Islet of Langerhans (tissue), 1 donor: Measurements from ENCODE around the gene CCDC88A.
"Not testable (repeated sequence)": the region's sequence is repeated elsewhere in the genome, so short reads cannot be mapped to it uniquely, and the experiment has no call there.

Experiments
- FAIRE-seq: peaks from one replicate; lab custom pipeline; 2011; peaks lifted over from hg19 to GRCh38; lab: Jason Lieb, UNC

The CCDC88A gene

GRCh38 chr2:55421326-55421725, 1.7 kb upstream of the CCDC88A start:
- FAIRE-seq: no peak

DNA sequence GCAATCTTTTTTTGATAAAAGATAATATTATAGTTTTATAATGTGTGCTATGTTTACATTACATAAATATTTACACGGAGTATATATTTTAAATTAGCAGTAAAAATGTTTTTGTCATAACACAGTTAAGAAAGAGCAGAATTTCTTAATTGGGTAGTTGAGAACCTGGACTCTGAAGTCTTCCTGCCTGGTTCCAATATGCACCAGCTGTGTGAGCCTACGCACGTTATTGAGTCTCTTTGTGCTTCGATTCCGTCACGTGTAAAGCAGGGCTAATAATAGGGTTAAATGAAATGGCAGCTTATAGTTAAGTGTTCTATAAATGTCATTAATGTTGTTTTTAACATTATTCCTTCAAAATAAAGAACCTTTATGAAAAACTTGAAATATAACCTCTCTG, 1.2 kb upstream of the CCDC88A start:
- no peak for FAIRE-seq

DNA sequence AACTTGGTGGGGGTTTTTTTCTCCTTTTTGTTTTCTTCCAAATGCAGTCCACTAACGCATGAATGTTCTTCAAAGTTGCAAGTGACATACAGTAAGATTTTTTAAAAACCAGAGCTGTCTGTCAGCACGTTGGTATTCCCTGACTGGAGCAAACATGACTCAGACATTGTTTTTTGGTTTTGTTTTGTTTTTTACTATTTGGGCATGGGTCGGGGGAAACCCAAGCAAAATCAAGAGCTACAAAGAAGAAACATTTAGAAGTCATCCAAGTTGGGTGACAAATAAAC, 726 bp upstream of the CCDC88A start:
- FAIRE-seq: no peak

DNA sequence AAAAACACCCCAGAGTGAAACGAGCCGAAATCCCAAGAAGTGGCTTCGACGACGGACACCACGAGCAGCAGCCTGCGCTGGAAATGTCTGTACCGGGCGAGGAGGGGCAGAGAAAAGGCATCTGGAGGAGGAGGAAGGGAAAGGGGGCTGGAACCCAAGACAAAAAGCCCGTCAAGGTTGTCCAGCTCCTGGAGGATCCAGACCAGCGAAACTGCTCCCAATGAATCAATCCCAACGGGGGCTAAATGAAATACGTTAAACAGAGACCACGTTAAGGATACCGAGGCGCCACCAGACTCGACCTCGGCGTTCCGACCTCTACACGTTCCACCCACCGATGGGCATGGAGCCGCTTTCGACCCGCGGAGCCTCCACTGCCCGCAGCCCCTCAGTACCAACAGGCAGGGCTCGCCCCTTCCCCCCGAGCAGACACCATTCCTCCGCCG, 400 bp downstream of the CCDC88A start:
- FAIRE-seq: no peak

- FAIRE-seq: no peak
Measured at GRCh38 chr2:55418512-55419232, 984 bp downstream of the CCDC88A start.

GRCh38 chr2:55418072-55418471, 1.6 kb downstream of the CCDC88A start:
- no peak for FAIRE-seq

GRCh38 chr2:55416786-55417568, 2.7 kb downstream of the CCDC88A start:
- no peak for FAIRE-seq

DNA sequence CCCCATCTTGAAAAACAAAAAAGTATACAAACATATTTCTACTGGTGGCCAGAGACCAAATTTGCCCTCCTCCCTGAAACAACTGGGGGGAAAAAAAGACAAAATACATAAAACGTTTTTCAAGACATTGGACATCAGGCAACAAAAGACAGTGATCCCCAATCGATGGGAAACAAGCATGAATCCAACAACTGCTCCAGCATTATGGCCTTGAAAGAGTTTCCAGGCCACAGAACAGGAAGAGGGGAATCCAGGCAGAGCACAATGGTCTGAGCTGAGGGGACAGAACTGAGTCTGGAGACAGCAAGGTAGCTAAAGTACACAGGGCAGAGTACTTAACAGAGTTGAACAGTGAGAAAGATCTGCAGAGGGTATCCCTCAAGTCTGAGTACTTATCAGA, 4.4 kb downstream of the CCDC88A start:
- no peak for FAIRE-seq

DNA sequence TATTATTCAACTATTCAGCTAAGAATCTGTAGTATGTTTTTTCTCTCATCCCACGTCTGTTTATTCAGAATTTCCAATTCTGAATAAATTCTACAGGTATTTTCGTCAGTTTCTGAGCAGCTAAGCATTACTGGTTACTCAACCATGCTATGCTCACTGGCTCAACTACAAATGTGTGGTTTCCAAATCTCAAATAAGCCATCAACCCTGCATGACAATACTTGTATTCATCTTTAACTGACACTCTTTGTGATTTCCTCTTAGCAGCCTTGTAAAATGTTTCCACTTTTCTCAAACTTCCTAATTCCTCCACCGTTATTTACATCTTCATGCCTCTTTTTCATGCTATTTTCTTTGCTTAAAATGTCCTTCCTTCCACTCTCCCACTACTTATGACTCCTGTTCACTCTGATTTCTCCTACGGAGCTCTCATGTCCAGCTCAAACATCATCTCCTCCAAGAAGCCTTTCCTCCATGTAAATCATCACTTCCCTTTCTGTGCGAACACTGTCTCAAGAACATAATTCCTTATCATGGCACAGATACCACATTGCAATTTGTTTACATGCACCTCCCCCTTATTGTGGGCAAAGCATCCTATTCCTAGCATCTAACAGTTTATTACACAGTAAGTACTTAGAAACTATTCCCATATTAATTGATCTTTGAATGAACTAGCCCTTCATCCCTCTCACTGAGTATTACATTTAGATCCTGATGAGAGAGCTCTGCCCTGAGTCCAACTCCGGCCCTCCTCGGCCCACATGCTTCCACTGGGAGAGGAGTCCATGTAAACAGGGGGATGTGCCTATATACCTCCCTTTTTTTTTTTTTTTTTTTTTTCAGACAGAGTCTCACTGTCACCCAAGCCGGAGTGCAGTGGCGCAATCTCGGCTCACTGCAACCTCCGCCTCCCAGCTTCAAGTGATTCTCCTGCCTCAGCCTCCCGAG, 10.5 kb downstream of the CCDC88A start:
- FAIRE-seq: no peak

DNA sequence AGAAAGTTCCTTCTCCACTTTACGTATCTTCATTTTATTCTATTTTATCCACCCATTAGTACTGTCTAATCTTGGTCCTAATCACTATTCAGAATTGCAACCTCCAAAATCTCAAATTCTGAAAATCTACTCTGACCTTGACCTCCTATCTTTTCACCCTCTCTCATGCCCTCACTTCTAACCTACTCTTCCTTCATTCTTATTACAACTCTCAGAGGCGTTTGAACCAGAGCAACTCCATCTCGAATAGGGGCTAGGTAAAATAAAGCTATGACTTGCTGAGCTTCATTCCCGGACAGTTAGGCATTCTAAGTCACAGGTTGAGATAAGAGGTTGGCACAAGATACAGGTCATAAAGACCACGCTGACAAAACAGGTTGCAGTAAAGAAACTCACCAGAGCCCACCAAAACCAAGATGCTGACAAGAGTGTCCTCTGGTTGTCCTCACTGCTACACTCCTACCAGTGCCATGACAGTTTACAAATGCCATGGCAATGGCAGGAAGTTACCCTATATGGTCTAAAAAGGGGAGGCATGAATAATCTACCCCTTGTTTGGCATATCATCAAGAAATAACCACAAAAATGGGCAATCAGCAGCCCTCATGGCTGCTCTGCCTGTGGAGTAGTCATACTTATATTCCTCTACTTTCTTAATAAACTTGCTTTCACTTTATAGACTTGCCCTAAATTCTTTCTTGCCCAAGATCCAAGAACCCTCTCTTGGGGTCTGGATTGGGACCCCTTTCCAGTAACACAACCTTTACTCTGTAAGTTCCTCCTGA, 11.4 kb downstream of the CCDC88A start:
- no peak for FAIRE-seq

DNA sequence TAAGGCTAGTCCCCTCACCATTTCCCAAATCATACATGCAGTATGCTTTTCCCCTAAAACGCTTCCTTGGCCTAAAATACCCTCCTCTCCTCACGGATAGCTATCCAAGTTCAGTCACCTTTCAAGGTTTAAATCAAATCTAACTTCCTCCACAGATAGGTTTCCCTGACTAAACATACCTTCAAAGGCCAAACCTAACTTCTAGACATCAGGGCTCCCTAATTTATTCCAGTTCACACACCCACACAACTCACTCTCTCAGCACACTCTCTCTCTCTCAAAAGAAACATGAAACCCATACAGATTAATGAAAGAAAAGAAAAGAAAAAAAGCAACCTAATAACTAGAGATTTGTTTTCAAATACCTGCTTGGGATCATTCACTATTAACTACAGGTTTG, 14.5 kb downstream of the CCDC88A start:
- FAIRE-seq: no peak

DNA sequence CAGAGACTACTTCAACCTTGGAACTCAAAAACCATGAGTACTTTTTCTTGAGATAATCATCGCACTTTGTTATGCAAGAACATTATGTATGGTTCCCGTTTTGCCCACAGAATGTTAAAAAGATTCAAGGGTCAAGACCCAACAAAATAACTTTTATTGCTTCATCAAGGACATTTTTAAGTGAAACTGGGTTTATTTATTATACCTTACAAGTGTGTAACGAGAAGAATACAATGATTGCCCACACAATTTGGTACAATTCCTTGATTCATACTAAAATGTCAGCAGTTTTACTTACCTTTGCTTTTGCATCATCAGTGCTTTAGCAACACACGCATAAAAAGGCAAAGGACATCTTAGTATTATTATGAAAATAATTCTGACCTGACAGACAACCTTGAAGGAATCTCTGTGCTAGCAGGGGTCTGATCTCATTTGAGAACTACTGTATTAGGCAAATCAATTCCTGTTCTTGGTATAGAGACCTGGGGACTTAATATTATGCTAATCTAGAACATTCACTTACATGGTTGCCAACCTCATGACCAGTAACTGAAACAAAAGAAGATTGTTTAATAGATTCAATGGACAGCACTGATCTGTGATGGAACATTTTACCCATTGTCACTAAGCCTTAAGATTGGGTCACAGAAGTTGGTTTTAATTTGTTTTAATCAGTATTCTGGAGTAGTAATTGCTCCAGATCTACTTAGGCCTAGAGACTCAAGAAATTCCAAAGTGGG, 16.2 kb downstream of the CCDC88A start:
- FAIRE-seq: no peak

GRCh38 chr2:55401124-55401523, 18.5 kb downstream of the CCDC88A start:
- FAIRE-seq: no peak

GRCh38 chr2:55400332-55400731, 19.3 kb downstream of the CCDC88A start:
- peak; percentile 21 for FAIRE-seq

- peak; percentile 45 for FAIRE-seq
Measured at GRCh38 chr2:55399815-55400214, 19.8 kb downstream of the CCDC88A start.

- no peak for FAIRE-seq
Measured at GRCh38 chr2:55395724-55396605, 23.7 kb downstream of the CCDC88A start.

DNA sequence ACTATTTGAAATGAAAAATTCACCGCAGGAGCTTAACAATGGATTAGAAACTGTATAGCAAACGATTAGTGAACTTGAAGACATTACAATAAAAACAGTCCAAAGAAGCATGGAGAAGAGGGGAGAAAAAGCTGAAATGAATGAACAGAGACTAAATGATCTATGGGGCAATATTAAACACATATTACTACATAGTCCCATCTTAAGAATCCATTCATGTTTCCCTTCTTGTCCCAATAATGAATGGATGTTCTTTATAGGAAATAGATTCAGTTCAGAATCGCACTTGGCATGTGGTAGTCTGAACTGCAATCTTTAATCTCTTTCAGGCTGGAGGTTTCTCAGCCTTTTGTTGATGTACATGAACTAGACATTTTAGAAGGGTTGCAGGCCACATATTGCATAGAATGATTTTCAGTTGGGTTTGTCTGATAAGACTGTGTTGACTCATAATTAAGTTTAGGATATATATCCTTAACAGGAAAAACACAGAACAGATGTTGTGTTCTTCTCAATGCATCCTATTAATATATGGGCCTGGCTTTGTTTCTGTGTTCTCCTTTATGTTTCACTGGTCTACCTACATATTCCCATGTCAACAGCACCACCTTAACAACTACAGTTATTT, 27.9 kb downstream of the CCDC88A start:
- FAIRE-seq: no peak

GRCh38 chr2:55391155-55391554, 28.5 kb downstream of the CCDC88A start:
- no peak for FAIRE-seq

DNA sequence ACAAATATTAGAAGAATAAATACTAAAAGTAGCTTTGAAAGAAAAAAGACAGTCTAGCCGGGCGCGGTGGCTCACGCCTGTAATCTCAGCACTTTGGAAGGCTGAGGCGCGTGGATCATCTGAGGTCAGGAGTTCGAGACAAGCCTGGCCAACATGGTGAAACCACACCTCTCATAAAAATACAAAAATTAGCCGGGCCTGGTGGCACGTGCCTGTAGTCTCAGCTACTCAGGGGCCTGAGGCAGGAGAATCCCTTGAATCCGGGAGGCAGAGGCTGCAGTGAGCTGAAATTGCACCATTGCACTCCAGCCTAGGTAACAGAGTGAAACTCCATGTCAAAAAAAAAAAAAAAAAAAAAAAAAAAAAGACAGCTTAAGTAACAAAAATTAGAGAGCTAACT, 34.1 kb downstream of the CCDC88A start:
- FAIRE-seq: not testable (repeated sequence)

DNA sequence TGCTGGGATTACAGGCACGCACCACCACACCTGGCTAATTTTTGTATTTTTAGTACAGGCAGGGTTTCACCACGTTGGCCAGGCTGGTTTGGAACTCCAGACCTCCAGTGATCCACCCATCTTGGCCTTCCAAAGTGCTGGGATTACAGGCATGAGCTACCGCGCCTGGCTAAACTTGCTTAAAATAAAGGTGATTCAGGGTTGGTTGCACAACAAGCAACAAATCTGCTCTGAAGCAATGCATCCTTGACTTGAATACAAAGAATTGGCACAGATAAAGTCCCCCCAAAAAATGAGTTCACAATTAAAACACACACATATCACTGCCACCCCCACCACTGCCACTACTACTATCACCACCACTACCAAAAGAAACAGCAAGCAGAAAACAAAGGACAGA, 34.9 kb downstream of the CCDC88A start:
- FAIRE-seq: no peak
